T1000 (cell line): ENCODE results near the gene POP4.
A peak's percentile ranks its signal among the peaks of the same experiment; 100 is the strongest.

Experiments used
- DNase-seq: peaks from one replicate; lab custom pipeline; 2025; ENCODE audit warnings: mixed read lengths; lab: John Stamatoyannopoulos, UW

Gene POP4

GRCh38 chr19:29663861-29664752 is 58.0 kb downstream of the POP4 start:
- no peak for DNase-seq

GRCh38 chr19:29664753-29665214 is 58.7 kb downstream of the POP4 start:
- DNase-seq: no peak

GRCh38 chr19:29665215-29665825 is 59.2 kb downstream of the POP4 start, which contains the start of gene PLEKHF1:
Gene PLEKHF1 (plus strand): TSS chr19:29665461. CDS start chr19:29673840, 8,379 bp downstream.
- DNase-seq: peak; percentile 66

GRCh38 chr19:29665826-29666577 is 59.9 kb downstream of the POP4 start:
- no peak for DNase-seq
